ENCODE measurements around the gene PIK3R1. TPM values are rescaled to one million over a fixed set of nuclear protein-coding genes. Genes with fewer than 3 reads are reported as not detected.

PIK3R1 gene
- polyA plus RNA-seq, 4 donors = 9.2 to 68.4 (median 20.5) TPM

DNA sequence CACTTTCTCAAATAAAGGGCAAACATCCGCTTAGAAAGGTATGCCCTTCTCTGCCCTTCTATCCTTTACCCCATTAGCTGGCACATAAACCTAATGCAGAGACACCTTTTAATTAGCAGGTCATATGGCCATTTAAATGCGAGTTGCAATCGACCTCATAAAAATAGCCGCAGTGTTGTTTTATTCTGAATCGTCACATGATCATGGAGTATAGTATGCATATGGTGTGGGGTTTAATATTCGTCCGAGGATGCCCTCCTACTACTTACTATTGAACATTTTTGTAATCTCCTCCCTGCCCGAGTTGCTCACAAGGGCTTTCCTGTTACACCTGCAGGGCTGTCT lies 72.0 kb downstream of the PIK3R1 start:
- FAIRE-seq = no peak

GRCh38 chr5:68287976-68288706 lies 72.6 kb downstream of the PIK3R1 start:
- peak; percentile 78 to 84 for DNase-seq
- 1 to 2% (median 1%) methylated on average over 45 of the region's 45 CpGs for WGBS, 3 donors
- H3K9me3 ChIP-seq (ENCODE audit: control insufficient read depth in 2 of 2, insufficient read depth in 1 of 2, low read depth in 1 of 2, low read length in 1 of 2) = no peaks in the 10 kb centered on the region
- peak overlapping the region; percentile 54 to 90 (median 89) for H3K27ac ChIP-seq (ENCODE audit: low read depth in 1 of 3, low read length in 2 of 3)
- H3K4me3 ChIP-seq (ENCODE audit: low read depth in 1 of 3, low read length in 3 of 3) = peak overlapping the region in 2 of 3 donors; percentile 42 to 77
- H3K36me3 ChIP-seq (ENCODE audit: control insufficient read depth in 3 of 3, insufficient read depth in 2 of 3, low read depth in 1 of 3, low read length in 3 of 3) = peaks cover 0 to 7% (median 5%) of the 10 kb centered on the region in 3 donors
- H3K4me1 ChIP-seq (ENCODE audit: control insufficient read depth in 3 of 3, insufficient read depth in 2 of 3, low read depth in 1 of 3, low read length in 2 of 3) = peaks cover 6 to 50% (median 26%) of the 10 kb centered on the region in 3 donors
- no peaks in the 10 kb centered on the region for H3K27me3 ChIP-seq (ENCODE audit: control insufficient read depth in 3 of 3, insufficient read depth in 3 of 3, low read length in 3 of 3)
- no peak for FAIRE-seq

More for the DNA sequence above, 72.0 kb downstream of the PIK3R1 start:
- Histone ChIP-seq H3K36me3 (ENCODE audit: control insufficient read depth in 3 of 3, insufficient read depth in 2 of 3, low read depth in 1 of 3, low read length in 3 of 3) (peaks cover 0 to 7% (median 5%) of the 10 kb centered on the region in 3 donors), H3K4me1 (ENCODE audit: control insufficient read depth in 3 of 3, insufficient read depth in 2 of 3, low read depth in 1 of 3, low read length in 2 of 3) (peaks cover 6 to 50% (median 26%) of the 10 kb centered on the region in 3 donors), H3K27me3 (ENCODE audit: control insufficient read depth in 3 of 3, insufficient read depth in 3 of 3, low read length in 3 of 3) (no peaks in the 10 kb centered on the region), H3K4me3 (ENCODE audit: low read depth in 1 of 3, low read length in 3 of 3) (peak overlapping the region in 2 of 3 donors; percentile 42 to 77), H3K9me3 (ENCODE audit: control insufficient read depth in 2 of 2, insufficient read depth in 1 of 2, low read depth in 1 of 2, low read length in 1 of 2) (no peaks in the 10 kb centered on the region), H3K27ac (ENCODE audit: low read depth in 1 of 3, low read length in 2 of 3) (peak overlapping the region; percentile 54 to 90 (median 89))
- no peak for DNase-seq
- 13 to 35% (median 19%) methylated on average over 8 of the region's 8 CpGs for WGBS, 3 donors

DNA sequence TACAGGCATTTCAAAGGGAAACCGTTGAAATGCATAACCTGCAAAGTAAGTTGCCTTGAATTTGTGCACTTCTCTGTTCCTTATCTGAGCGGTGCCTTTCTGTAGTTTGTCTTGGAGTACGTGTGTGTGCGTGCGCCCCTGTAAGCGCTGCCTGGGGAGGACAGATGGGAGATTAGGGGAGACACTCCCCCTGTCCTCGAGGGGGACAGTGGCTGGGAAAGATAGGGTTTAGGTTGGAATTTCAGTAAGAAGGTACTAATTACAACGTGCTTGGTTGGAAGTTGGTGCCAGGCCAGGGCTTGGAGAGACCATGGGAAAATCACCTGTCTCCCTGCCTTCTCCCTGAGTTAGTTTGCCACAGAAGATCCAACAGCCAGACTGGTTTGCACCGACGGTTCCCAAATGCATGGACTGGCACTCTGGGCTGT lies 73.2 kb downstream of the PIK3R1 start:
- peaks cover 5 to 50% (median 26%) of the 10 kb centered on the region in 3 donors for H3K4me1 ChIP-seq (ENCODE audit: control insufficient read depth in 3 of 3, insufficient read depth in 2 of 3, low read depth in 1 of 3, low read length in 2 of 3)
- DNase-seq (no peak), FAIRE-seq (no peak)
- H3K27ac ChIP-seq (ENCODE audit: low read depth in 1 of 3, low read length in 2 of 3) = peak overlapping the region; percentile 54 to 90 (median 89)
- H3K36me3 ChIP-seq (ENCODE audit: control insufficient read depth in 3 of 3, insufficient read depth in 2 of 3, low read depth in 1 of 3, low read length in 3 of 3) = peaks cover 0 to 4% (median 2%) of the 10 kb centered on the region in 3 donors
- no peaks in the 10 kb centered on the region for H3K9me3 ChIP-seq (ENCODE audit: control insufficient read depth in 2 of 2, insufficient read depth in 1 of 2, low read depth in 1 of 2, low read length in 1 of 2)
- H3K27me3 ChIP-seq (ENCODE audit: control insufficient read depth in 3 of 3, insufficient read depth in 3 of 3, low read length in 3 of 3) = no peaks in the 10 kb centered on the region
- 4 to 11% (median 7%) methylated on average over 10 of the region's 10 CpGs for WGBS, 3 donors
- peak overlapping the region in 2 of 3 donors; percentile 42 to 77 for H3K4me3 ChIP-seq (ENCODE audit: low read depth in 1 of 3, low read length in 3 of 3)

DNA sequence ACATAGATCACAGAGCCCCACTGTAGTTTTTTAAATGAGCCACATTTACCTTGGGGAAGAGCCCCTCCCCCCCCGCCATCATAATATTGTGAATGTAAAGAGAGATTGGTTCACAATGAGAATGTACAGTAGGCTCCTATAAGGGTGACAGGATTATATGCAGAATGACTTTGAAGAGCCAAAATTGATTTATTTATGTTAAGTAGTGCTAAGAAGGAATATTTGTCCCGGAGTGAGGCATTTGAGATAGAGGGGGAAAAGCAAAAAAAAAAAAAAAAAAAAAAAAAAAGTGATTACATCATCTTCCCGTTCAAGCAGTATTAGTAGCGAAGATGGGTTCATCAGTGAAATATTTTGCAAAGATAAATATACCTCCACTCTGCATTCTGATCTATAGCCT lies 73.9 kb downstream of the PIK3R1 start:
- 54 to 59% (median 56%) methylated on average over 4 of the region's 4 CpGs for WGBS, 3 donors
- Histone ChIP-seq H3K4me1 (ENCODE audit: control insufficient read depth in 3 of 3, insufficient read depth in 2 of 3, low read depth in 1 of 3, low read length in 2 of 3) (peaks cover 2 to 44% (median 23%) of the 10 kb centered on the region in 3 donors), H3K27me3 (ENCODE audit: control insufficient read depth in 3 of 3, insufficient read depth in 3 of 3, low read length in 3 of 3) (no peaks in the 10 kb centered on the region), H3K27ac (ENCODE audit: low read depth in 1 of 3, low read length in 2 of 3) (peak overlapping the region in 1 of 3 donors; percentile 54), H3K36me3 (ENCODE audit: control insufficient read depth in 3 of 3, insufficient read depth in 2 of 3, low read depth in 1 of 3, low read length in 3 of 3) (peaks cover 0 to 3% (median 0%) of the 10 kb centered on the region in 3 donors), H3K4me3 (ENCODE audit: low read depth in 1 of 3, low read length in 3 of 3) (peak overlapping the region; percentile 1 to 77 (median 42)), H3K9me3 (ENCODE audit: control insufficient read depth in 2 of 2, insufficient read depth in 1 of 2, low read depth in 1 of 2, low read length in 1 of 2) (no peaks in the 10 kb centered on the region)
- FAIRE-seq = no peak
- no peak for DNase-seq

- peak overlapping the region in 1 of 3 donors; percentile 20 for H3K27ac ChIP-seq (ENCODE audit: low read depth in 1 of 3, low read length in 2 of 3)
- H3K27me3 ChIP-seq (ENCODE audit: control insufficient read depth in 3 of 3, insufficient read depth in 3 of 3, low read length in 3 of 3) = no peaks in the 10 kb centered on the region
- DNase-seq (peak; percentile 59), FAIRE-seq (no peak)
- no peaks in the 10 kb centered on the region for H3K9me3 ChIP-seq (ENCODE audit: control insufficient read depth in 2 of 2, insufficient read depth in 1 of 2, low read depth in 1 of 2, low read length in 1 of 2)
- peak overlapping the region in 2 of 3 donors; percentile 1 to 6 for H3K4me3 ChIP-seq (ENCODE audit: low read depth in 1 of 3, low read length in 3 of 3)
- 29 to 46% (median 34%) methylated on average over 4 of the region's 4 CpGs for WGBS, 3 donors
- H3K36me3 ChIP-seq (ENCODE audit: control insufficient read depth in 3 of 3, insufficient read depth in 2 of 3, low read depth in 1 of 3, low read length in 3 of 3) = peaks cover 0 to 8% (median 0%) of the 10 kb centered on the region in 3 donors
- H3K4me1 ChIP-seq (ENCODE audit: control insufficient read depth in 3 of 3, insufficient read depth in 2 of 3, low read depth in 1 of 3, low read length in 2 of 3) = peaks cover 2 to 37% (median 23%) of the 10 kb centered on the region in 3 donors
These were observed 74.7 kb downstream of the PIK3R1 start for GRCh38 chr5:68290260-68290674.

GRCh38 chr5:68290847-68291246 lies 75.3 kb downstream of the PIK3R1 start:
- Histone ChIP-seq H3K36me3 (ENCODE audit: control insufficient read depth in 3 of 3, insufficient read depth in 2 of 3, low read depth in 1 of 3, low read length in 3 of 3) (peaks cover 0 to 11% (median 2%) of the 10 kb centered on the region in 3 donors), H3K27me3 (ENCODE audit: control insufficient read depth in 3 of 3, insufficient read depth in 3 of 3, low read length in 3 of 3) (no peaks in the 10 kb centered on the region), H3K9me3 (ENCODE audit: control insufficient read depth in 2 of 2, insufficient read depth in 1 of 2, low read depth in 1 of 2, low read length in 1 of 2) (no peaks in the 10 kb centered on the region), H3K4me3 (ENCODE audit: low read depth in 1 of 3, low read length in 3 of 3) (no peak overlapping the region), H3K4me1 (ENCODE audit: control insufficient read depth in 3 of 3, insufficient read depth in 2 of 3, low read depth in 1 of 3, low read length in 2 of 3) (peaks cover 2 to 33% (median 20%) of the 10 kb centered on the region in 3 donors), H3K27ac (ENCODE audit: low read depth in 1 of 3, low read length in 2 of 3) (no peak overlapping the region)
- FAIRE-seq (no peak), DNase-seq (no peak)
- 66 to 78% (median 67%) methylated on average over 3 of the region's 3 CpGs for WGBS, 3 donors

DNA sequence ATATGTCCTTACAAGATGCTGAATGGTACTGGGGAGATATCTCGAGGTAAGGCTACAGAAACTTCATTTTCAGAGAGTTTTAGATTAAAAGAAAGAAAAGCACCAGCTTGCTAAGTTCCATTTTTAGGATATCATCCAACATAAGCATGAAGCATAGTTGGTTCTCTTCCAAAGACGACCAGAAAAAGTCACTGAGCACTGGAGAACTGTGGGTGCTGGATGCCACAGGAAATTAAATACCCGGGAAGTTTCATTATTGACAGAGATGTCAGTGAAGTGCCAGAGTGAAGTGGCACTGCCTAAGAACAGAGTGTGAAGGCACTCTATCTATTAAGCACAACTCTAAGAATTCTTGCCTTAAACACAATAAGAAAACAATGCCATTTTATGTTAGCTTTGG lies 76.8 kb downstream of the PIK3R1 start:
- no peaks in the 10 kb centered on the region for H3K27me3 ChIP-seq (ENCODE audit: control insufficient read depth in 3 of 3, insufficient read depth in 3 of 3, low read length in 3 of 3)
- no peaks in the 10 kb centered on the region for H3K9me3 ChIP-seq (ENCODE audit: control insufficient read depth in 2 of 2, insufficient read depth in 1 of 2, low read depth in 1 of 2, low read length in 1 of 2)
- DNase-seq = no peak
- no peak overlapping the region for H3K27ac ChIP-seq (ENCODE audit: low read depth in 1 of 3, low read length in 2 of 3)
- H3K36me3 ChIP-seq (ENCODE audit: control insufficient read depth in 3 of 3, insufficient read depth in 2 of 3, low read depth in 1 of 3, low read length in 3 of 3) = peaks cover 0 to 20% (median 6%) of the 10 kb centered on the region in 3 donors
- H3K4me1 ChIP-seq (ENCODE audit: control insufficient read depth in 3 of 3, insufficient read depth in 2 of 3, low read depth in 1 of 3, low read length in 2 of 3) = peaks cover under 1 to 21% (median 15%) of the 10 kb centered on the region in 3 donors
- no peak for FAIRE-seq
- 43 to 46% (median 46%) methylated on average over 3 of the region's 3 CpGs for WGBS, 3 donors
- no peak overlapping the region for H3K4me3 ChIP-seq (ENCODE audit: low read depth in 1 of 3, low read length in 3 of 3)

- 67 to 72% (median 68%) methylated on average over 3 of the region's 3 CpGs for WGBS, 3 donors
- Histone ChIP-seq H3K9me3 (ENCODE audit: control insufficient read depth in 2 of 2, insufficient read depth in 1 of 2, low read depth in 1 of 2, low read length in 1 of 2) (no peaks in the 10 kb centered on the region), H3K4me1 (ENCODE audit: control insufficient read depth in 3 of 3, insufficient read depth in 2 of 3, low read depth in 1 of 3, low read length in 2 of 3) (peaks cover 0 to 3% (median 0%) of the 10 kb centered on the region in 3 donors), H3K27me3 (ENCODE audit: control insufficient read depth in 3 of 3, insufficient read depth in 3 of 3, low read length in 3 of 3) (no peaks in the 10 kb centered on the region), H3K27ac (ENCODE audit: low read depth in 1 of 3, low read length in 2 of 3) (no peak overlapping the region), H3K36me3 (ENCODE audit: control insufficient read depth in 3 of 3, insufficient read depth in 2 of 3, low read depth in 1 of 3, low read length in 3 of 3) (peaks cover 3 to 24% (median 13%) of the 10 kb centered on the region in 3 donors), H3K4me3 (ENCODE audit: low read depth in 1 of 3, low read length in 3 of 3) (no peak overlapping the region)
- FAIRE-seq (no peak), DNase-seq (no peak)
These were observed 80.2 kb downstream of the PIK3R1 start for GRCh38 chr5:68295772-68296171.
